HUDEP-2 (cell line): Measurements from ENCODE around the gene HOXA6.

Source experiments
- DNase-seq, 76 experiments: peaks; one replicate each; lab custom pipeline; 2025; ENCODE audit not compliant: unreplicated experiment in 76 of 76; lab: John Stamatoyannopoulos, UW

The HOXA6 gene

GRCh38 chr7:27163288-27164044 is 15.9 kb upstream of the HOXA6 start:
- DNase-seq = no peak

GRCh38 chr7:27162561-27163287 is 15.2 kb upstream of the HOXA6 start:
- no peak for DNase-seq

- no peak for DNase-seq
These were observed 14.4 kb upstream of the HOXA6 start for GRCh38 chr7:27161721-27162560.

DNA sequence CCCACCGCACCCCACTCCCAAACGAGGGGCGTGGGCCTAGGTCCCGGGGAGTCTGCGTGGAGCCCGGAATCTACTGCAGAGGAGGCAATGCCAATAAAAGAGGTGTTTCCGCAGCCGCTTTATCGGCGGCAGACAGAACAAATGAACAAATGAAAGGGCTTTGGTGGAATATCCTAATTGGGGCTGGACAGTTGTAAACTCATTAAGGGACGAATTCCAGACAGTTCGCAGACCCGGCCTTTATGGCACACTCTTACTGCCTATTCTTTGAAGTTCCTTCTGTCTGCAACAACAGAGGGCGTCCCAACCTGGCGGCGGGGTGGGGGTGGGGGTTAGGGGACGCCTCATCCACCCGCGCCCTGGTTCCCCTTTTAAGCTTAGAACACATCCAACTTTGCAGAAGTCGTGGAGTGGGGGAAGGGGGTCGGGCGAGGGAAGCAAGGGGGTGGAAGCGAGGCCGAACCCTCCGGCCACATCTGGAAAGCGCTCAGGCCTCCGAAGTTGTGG is 13.7 kb upstream of the HOXA6 start:
- DNase-seq = no peak

- peak in 66 of 76 experiments; percentile 10 to 84 (median 57) for DNase-seq
These were observed 13.1 kb upstream of the HOXA6 start for GRCh38 chr7:27160546-27161213.

GRCh38 chr7:27160145-27160545 is 12.6 kb upstream of the HOXA6 start:
- DNase-seq = no peak

- no peak for DNase-seq
These were observed 11.9 kb upstream of the HOXA6 start for GRCh38 chr7:27159266-27160144.

DNA sequence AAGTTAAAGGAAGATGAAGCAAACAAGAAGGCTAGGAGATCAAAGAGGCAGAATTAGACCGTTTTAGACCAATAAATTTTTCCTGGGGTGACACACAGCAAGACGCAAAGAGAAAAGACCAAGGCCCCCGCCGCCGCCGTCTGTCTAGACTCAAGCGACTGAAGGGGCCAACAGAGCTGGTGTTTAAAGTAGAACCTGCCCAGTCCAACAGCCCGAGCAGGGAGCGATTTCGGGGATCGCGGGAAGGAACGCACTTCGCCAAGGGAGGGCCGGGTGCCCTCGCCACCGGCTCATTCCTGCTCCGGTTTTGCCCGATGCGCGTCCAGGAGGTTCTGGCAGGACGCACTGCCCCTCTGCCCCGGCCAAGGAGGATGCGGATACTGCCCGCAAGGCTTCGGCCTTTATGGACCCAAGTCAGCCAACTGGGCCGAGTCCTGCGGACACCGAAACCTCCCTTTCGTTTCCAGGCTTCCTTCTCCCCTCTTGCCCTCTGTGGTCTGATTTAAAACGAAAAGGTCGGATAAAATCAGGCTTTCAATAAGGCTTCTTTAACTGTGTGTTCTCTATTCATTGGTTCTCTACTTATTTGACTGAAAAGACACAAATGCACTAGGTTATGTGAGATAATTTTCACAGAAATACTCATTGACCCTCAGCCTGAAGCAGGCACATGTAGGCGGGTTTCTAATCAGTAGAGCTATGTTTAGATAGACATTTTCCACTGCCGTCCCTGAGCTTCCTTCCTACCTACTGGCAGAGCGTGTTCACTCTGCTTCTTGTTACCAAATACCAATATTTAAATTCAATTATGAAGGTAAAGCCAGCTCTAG is 11.1 kb upstream of the HOXA6 start:
- no peak for DNase-seq

- no peak for DNase-seq
These were observed 10.3 kb upstream of the HOXA6 start for GRCh38 chr7:27157702-27158431.

DNA sequence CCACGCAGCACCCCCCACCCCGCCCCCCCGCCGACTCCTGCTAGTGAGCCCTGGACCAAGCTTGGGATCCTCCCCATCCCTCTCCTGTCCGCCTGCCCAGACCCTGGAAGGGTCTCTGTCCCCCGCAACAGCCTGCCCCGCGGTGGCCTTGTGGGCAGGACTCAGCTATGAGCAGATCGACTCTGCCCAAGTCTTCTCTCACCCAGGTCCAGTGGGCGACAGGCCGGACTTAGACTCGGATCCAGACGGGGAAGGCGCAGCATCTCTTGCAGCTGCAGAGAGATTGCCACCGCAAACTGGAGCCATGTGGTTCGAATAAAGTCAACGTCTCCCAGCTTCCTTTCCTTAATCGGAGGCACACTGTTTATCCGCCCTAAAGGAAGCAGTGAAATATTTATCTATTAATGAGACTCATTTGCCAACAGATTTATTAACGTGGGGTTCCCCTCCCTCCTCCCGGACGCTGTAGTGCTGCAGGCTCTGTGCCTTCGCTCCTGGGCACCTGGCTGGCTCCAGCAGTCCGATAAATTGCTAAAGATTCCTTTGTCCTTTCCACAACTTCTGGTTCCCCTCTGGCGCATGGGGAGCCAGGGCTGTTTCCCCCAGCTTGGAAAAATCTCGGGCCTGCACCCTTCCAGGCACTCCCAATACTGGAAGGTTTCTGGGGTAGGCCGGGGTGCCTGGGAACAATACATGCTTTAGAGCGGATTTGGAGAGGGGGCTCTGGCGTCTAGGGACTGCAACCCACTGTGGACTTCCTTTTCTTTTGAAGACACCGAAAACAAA is 9.5 kb upstream of the HOXA6 start:
- DNase-seq = no peak

GRCh38 chr7:27156508-27156898 is 8.9 kb upstream of the HOXA6 start, which contains the start of gene HOXA7:
Gene HOXA7, minus strand, starts transcription at chr7:27156675. Its CDS starts 130 bp downstream, at chr7:27156545.
- no peak for DNase-seq

DNA sequence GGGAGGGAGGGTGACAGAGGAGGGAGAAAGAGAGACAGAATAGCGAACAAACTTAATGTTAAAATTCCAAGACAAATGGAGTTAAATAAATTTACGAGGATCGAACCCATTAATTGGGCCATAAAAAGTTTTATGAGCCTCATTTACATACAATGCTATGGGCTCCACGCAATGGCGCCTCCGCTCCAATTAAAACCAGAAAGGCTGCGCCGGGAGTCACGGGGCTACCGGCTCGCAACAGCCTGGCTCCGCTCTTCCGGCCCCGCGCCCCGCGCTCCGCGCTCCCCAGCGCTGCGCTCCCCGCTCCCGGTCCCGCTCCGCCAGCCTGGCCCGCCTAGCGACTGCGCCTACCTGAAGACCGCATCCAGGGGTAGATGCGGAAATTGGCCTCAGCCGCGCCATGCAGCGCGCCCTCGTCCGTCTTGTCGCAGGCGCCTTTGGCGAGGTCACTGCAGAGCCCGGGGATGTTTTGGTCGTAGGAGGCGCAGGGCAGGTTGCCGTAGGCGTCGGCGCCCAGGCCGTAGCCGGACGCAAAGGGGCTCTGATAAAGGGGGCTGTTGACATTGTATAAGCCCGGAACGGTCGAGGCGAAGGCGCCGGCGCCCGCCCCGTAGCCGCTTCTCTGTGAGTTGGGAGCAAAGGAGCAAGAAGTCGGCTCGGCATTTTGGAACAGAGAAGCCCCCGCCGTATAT is 8.4 kb upstream of the HOXA6 start:
- no peak for DNase-seq

DNA sequence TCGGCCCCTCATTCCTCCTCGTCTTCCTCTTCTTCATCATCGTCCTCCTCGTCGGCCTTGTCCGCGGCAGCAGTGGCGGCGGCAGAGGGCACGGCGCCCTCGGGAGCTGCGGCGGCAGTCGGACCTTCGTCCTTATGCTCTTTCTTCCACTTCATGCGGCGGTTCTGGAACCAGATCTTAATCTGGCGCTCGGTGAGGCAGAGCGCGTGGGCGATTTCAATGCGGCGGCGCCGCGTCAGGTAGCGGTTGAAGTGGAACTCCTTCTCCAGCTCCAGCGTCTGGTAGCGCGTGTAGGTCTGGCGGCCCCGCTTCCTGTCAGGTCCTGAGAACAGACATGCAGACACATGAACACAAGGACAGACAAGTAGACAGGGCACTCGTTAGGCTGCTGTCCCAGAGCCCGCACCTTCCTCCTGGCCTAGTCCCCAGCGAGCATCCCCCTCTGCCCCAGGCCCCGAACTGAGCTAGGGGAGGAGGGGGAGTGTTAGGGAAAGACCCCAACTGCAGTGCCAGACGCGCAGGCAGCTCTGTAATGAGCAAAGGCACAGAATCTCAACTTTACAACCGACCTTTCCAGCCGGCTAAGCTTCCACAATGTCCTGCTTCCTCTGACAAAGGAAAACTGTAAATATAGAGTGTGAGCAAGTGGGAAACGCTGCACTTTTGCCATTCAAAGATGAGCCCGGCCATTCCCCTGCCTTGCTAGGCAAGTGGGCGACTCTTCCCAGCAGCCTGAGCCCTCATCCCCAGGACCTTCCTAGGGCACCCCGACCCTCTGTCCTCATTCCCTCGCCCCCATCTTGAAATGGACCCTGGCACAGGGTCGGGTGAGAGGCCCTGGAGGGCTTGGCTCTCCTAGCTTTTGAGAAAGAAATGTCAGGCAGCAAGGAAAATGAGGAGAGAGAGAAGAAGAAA is 7.6 kb upstream of the HOXA6 start:
- no peak for DNase-seq

DNA sequence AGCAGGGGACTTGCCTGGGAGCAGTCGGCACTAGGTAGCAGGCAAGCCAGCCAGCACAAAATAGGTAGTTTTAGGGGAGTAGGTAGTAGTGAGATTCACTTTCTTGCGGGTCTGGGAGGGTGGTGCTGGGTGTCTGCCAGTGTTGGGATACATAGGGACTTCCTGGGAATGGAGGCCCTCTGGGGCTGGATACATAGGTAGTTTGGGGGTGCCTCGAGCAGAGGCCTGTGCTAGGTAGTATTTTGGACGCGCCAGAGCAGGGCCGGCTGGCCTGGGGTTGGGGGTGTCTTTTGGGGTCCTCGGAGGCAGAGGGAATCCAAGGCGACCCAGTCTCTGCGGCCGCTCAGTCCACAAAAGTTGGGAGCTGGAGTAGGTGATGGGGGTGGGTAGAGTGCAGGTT is 6.8 kb upstream of the HOXA6 start:
- DNase-seq = no peak

GRCh38 chr7:27153526-27153925 is 6.0 kb upstream of the HOXA6 start:
- DNase-seq = no peak
